Trophoblast cell (in vitro differentiated cells and primary cell): Measurements from ENCODE around the gene MAGEB5.

Experiments used
- DNase-seq, 2 donors: peaks; one replicate each; pipeline ENCODE4 v3.0.0-alpha.2; 2016
- H2AFZ ChIP-seq: 2 replicates; pipeline ENCODE4 v1.6.1; 2013; ENCODE audit warnings: low read length, moderate library complexity, mild to moderate bottlenecking; ENCODE audit not compliant: insufficient read depth, poor library complexity
- H2AK5ac ChIP-seq: 2 replicates; pipeline ENCODE4 v1.6.1; 2013; ENCODE audit warnings: mild to moderate bottlenecking, low read length
- H2BK120ac ChIP-seq: 2 replicates; pipeline ENCODE4 v1.6.1; 2013; ENCODE audit warnings: low read length, mild to moderate bottlenecking, moderate library complexity; ENCODE audit not compliant: insufficient read depth, poor library complexity
- H2BK12ac ChIP-seq: 2 replicates; pipeline ENCODE4 v1.6.1; 2013; ENCODE audit warnings: mild to moderate bottlenecking, low read length, moderate library complexity
- H2BK5ac ChIP-seq: 2 replicates; pipeline ENCODE4 v1.6.1; 2013; ENCODE audit warnings: low read length, low read depth, moderate library complexity, mild to moderate bottlenecking; ENCODE audit not compliant: poor library complexity
- H3K14ac ChIP-seq: 2 replicates; pipeline ENCODE4 v1.6.1; 2013; ENCODE audit warnings: mild to moderate bottlenecking, low read length
- H3K18ac ChIP-seq: 2 replicates; pipeline ENCODE4 v1.6.1; 2013; ENCODE audit warnings: mild to moderate bottlenecking, low read length
- H3K23ac ChIP-seq: 2 replicates; pipeline ENCODE4 v1.6.1; 2013; ENCODE audit warnings: low read length
- H3K27ac ChIP-seq: 2 replicates; pipeline ENCODE4 v1.5.1; 2013; ENCODE audit warnings: low read depth, mild to moderate bottlenecking, inconsistent platforms, low read length, moderate library complexity
- H3K27me3 ChIP-seq: 2 replicates; pipeline ENCODE4 v1.6.1; 2013; ENCODE audit warnings: inconsistent platforms, mild to moderate bottlenecking, low read length, moderate library complexity; ENCODE audit not compliant: insufficient read depth
- H3K36me3 ChIP-seq, 2 experiments: 1 replicate in 1 of 2; 2 replicates in 1 of 2; pipeline ENCODE4 v1.6.1; 2013; ENCODE audit warnings: low read length in 2 of 2, mild to moderate bottlenecking in 2 of 2, moderate library complexity in 1 of 2; ENCODE audit not compliant: insufficient read depth in 2 of 2, control insufficient read depth in 1 of 2
- H3K4ac ChIP-seq: 2 replicates; pipeline ENCODE4 v1.6.1; 2013; ENCODE audit warnings: low read depth, mild to moderate bottlenecking, low read length, moderate library complexity
- H3K4me1 ChIP-seq, 2 experiments: 1 replicate in 1 of 2; 2 replicates in 1 of 2; pipeline ENCODE4 v1.6.1; 2013; ENCODE audit warnings: low read length in 2 of 2, mild to moderate bottlenecking in 2 of 2, moderate library complexity in 1 of 2; ENCODE audit not compliant: insufficient read depth in 2 of 2, control insufficient read depth in 1 of 2
- H3K4me2 ChIP-seq: 2 replicates; pipeline ENCODE4 v1.6.1; 2013; ENCODE audit warnings: inconsistent platforms, mild to moderate bottlenecking, low read length, moderate library complexity
- H3K4me3 ChIP-seq: 2 replicates; pipeline ENCODE4 v1.5.1; 2013; ENCODE audit warnings: mild to moderate bottlenecking, low read depth, low read length, inconsistent platforms
- H3K79me1 ChIP-seq: one replicate; pipeline ENCODE4 v1.6.1; 2013; ENCODE audit warnings: low read length
- H3K79me2 ChIP-seq: 2 replicates; pipeline ENCODE4 v1.6.1; 2013; ENCODE audit warnings: low read length, mild to moderate bottlenecking; ENCODE audit not compliant: control insufficient read depth, insufficient read depth, poor library complexity
- H3K9ac ChIP-seq: 2 replicates; pipeline ENCODE4 v1.6.1; 2013; ENCODE audit warnings: mild to moderate bottlenecking, low read length
- H3K9me3 ChIP-seq: 2 replicates; pipeline ENCODE4 v1.6.1; 2013; ENCODE audit warnings: low read depth, mild to moderate bottlenecking, control low read depth, inconsistent platforms, low read length; ENCODE audit not compliant: insufficient read depth
- H4K12ac ChIP-seq: 2 replicates; pipeline ENCODE4 v1.6.1; 2013; ENCODE audit warnings: low read depth, mild to moderate bottlenecking, low read length, moderate library complexity
- H4K8ac ChIP-seq: 2 replicates; pipeline ENCODE4 v1.6.1; 2013; ENCODE audit warnings: low read depth, mild to moderate bottlenecking, low read length, moderate library complexity
- H4K91ac ChIP-seq: one replicate; pipeline ENCODE4 v1.6.1; 2013; ENCODE audit warnings: low read depth, mild to moderate bottlenecking, low read length, moderate library complexity
- WGBS: extraction: QIAGEN DNeasy Blood & Tissue Kit; methylation state at CpG from one replicate; pipeline ENCODE4 v1.1.7; 2013; ENCODE audit warnings: missing lambda C conversion rate; ENCODE audit not compliant: insufficient read length, insufficient coverage; ENCODE audit errors: extremely low coverage; 5-methylcytosine and 5-hydroxymethylcytosine counted together

MAGEB5 gene

GRCh38 chrX:26254436-26254835 lies 38.5 kb downstream of the MAGEB5 start:
- Histone ChIP-seq H3K9ac (no peak overlapping the region), H2BK5ac (no peak overlapping the region), H3K14ac (no peak overlapping the region), H3K27ac (no peak overlapping the region), H3K4me2 (no peak overlapping the region), H4K12ac (no peak overlapping the region), H4K91ac (no peak overlapping the region), H3K36me3 (no peaks in the 10 kb centered on the region), H3K4me1 (no peaks in the 10 kb centered on the region), H3K79me2 (no peaks in the 10 kb centered on the region), H4K8ac (no peak overlapping the region), H2BK12ac (no peak overlapping the region), H3K4ac (no peak overlapping the region), H3K23ac (no peak overlapping the region), H2AK5ac (no peak overlapping the region), H3K18ac (no peak overlapping the region), H3K79me1 (no peaks in the 10 kb centered on the region), H3K9me3 (no peaks in the 10 kb centered on the region), H2AFZ (no peak overlapping the region), H3K27me3 (no peaks in the 10 kb centered on the region), H3K4me3 (no peak overlapping the region), H2BK120ac (no peak overlapping the region)
- no peak for DNase-seq
- no CpG with 5 or more reads among the region's 9 CpGs for WGBS

DNA sequence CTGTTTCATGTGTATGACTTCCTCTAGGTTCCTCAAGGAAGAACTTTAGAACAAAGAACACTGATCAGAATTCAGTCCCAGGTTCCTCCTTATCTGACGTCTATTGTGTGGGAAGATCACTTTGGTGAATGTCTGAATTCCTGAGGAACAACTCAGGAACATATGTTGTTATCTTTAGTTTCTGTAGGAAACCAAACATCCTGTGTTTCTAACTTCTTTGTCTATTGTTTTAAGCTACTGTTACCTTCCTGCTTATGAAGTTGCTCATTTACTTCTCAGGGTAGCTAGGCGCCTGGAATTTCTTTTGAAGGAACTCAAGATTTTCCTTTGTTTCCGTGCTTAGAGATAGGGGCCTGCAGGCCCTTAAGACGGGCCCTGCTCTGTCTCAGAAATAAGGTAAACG lies 46.2 kb downstream of the MAGEB5 start:
- H4K8ac ChIP-seq: no peak overlapping the region
- H3K9me3 ChIP-seq: no peaks in the 10 kb centered on the region
- no peak overlapping the region for H4K91ac ChIP-seq
- H2BK12ac ChIP-seq: no peak overlapping the region
- H3K27me3 ChIP-seq: no peaks in the 10 kb centered on the region
- H3K27ac ChIP-seq: no peak overlapping the region
- no peak overlapping the region for H3K18ac ChIP-seq
- H2AFZ ChIP-seq: no peak overlapping the region
- no peak overlapping the region for H3K14ac ChIP-seq
- peaks cover 2% of the 10 kb centered on the region for H3K79me2 ChIP-seq
- no peak overlapping the region for H3K4me3 ChIP-seq
- no peak overlapping the region for H2BK120ac ChIP-seq
- H3K79me1 ChIP-seq: no peaks in the 10 kb centered on the region
- no peak overlapping the region for H3K9ac ChIP-seq
- WGBS: no CpG with 5 or more reads among the region's 5 CpGs
- no peak overlapping the region for H3K4ac ChIP-seq
- no peak overlapping the region for H2BK5ac ChIP-seq
- no peak for DNase-seq
- no peaks in the 10 kb centered on the region for H3K36me3 ChIP-seq
- H3K23ac ChIP-seq: no peak overlapping the region
- no peak overlapping the region for H4K12ac ChIP-seq
- peaks cover 0 to 3% of the 10 kb centered on the region in 2 experiments for H3K4me1 ChIP-seq
- no peak overlapping the region for H3K4me2 ChIP-seq
- no peak overlapping the region for H2AK5ac ChIP-seq
